Measurements from ENCODE around the gene SOSTDC1.

Gene SOSTDC1

GRCh38 chr7:16412274-16413254 lies 53.0 kb downstream of the SOSTDC1 start:
- TF ChIP-seq CEBPB (IDR thresholded peaks at IDR 0.05) = no peak
- TF ChIP-seq TAF1 (IDR thresholded peaks at IDR 0.05; ENCODE audit: low read depth) = no peak
- no peak for TF ChIP-seq YY1 (IDR thresholded peaks at IDR 0.05; ENCODE audit: low read depth)
- TF ChIP-seq TCF12 (IDR thresholded peaks at IDR 0.05; ENCODE audit: low read depth) = no peak
- no peak for TF ChIP-seq ZBTB7A (IDR thresholded peaks at IDR 0.05; ENCODE audit: low read depth)
- TF ChIP-seq RAD21 (IDR thresholded peaks at IDR 0.05; ENCODE audit: low read depth) = no peak
- no peak for TF ChIP-seq NFIC (IDR thresholded peaks at IDR 0.05)
- TF ChIP-seq, protein P1, sequence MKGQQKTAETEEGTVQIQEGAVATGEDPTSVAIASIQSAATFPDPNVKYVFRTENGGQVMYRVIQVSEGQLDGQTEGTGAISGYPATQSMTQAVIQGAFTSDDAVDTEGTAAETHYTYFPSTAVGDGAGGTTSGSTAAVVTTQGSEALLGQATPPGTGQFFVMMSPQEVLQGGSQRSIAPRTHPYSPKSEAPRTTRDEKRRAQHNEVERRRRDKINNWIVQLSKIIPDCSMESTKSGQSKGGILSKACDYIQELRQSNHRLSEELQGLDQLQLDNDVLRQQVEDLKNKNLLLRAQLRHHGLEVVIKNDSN (IDR thresholded peaks at IDR 0.05) = no peak

Measured in Ishikawa (cell line).